Ascending aorta (tissue), 2 donors: ENCODE measurements around the gene RNF151. TPM values are rescaled to one million over a fixed set of nuclear protein-coding genes. Genes with fewer than 3 reads are reported as not detected.

Experiments
- DNase-seq, 2 donors: peaks; one replicate each; pipeline ENCODE4 v3.0.0-alpha.2; 2019; ENCODE audit warnings: low spot score in 2 of 2
- H3K27ac ChIP-seq, 2 donors: fragments of 200-600 bp; sonication (generic); one replicate each; pipeline ENCODE4 v1.5.1; 2016 to 2017; ENCODE audit warnings: mild to moderate bottlenecking in 1 of 2
- H3K27me3 ChIP-seq: fragments of 200-600 bp; sonication (generic); one replicate; pipeline ENCODE4 v1.5.1; 2017
- H3K36me3 ChIP-seq, 2 donors: fragments of 200-600 bp; sonication (generic); one replicate each; pipeline ENCODE4 v1.5.1; 2016
- H3K4me1 ChIP-seq, 2 donors: fragments of 200-600 bp; sonication (generic); one replicate each; pipeline ENCODE4 v1.5.1; 2016 to 2017; ENCODE audit warnings: mild to moderate bottlenecking in 1 of 2
- H3K4me3 ChIP-seq, 2 donors: fragments of 200-600 bp; sonication (generic); one replicate each; pipeline ENCODE4 v1.5.1; 2016 to 2017; ENCODE audit warnings: mild to moderate bottlenecking in 1 of 2
- H3K9me3 ChIP-seq, 2 donors: fragments of 200-600 bp; sonication (generic); one replicate each; pipeline ENCODE4 v1.5.1; 2016
- CTCF ChIP-seq, 3 experiments: fragments of 200-600 bp in 2 of 3; fragments of 450-650 bp in 1 of 3; sonication (generic) in 2 of 3; IDR thresholded peaks; one replicate each; pipeline ENCODE4 v1.5.1; 2016 to 2019; ENCODE audit warnings: antibody characterized with exemption in 3 of 3, mild to moderate bottlenecking in 1 of 3, moderate library complexity in 1 of 3
- intact Hi-C: fragments of 100-400 bp; cut with DNase I; formaldehyde crosslinking; loops from one replicate; pipeline ENCODE4 v1.15.1; 2023
- total RNA-seq: library from RNA; depleted of rRNA; stranded (reverse); fragments of >200 nt; gene quantifications from one replicate; pipeline ENCODE4 v1.1.0, GENCODE V29; 2016

Gene RNF151
- total RNA-seq, 1 donor from 2014 or later, result not detected

GRCh38 chr16:1982013-1982433 is 15.4 kb downstream of the RNF151 start:
- Histone ChIP-seq H3K4me1 (peaks cover 10 to 16% of the 10 kb centered on the region in 2 donors), H3K27ac (no peak overlapping the region), H3K9me3 (no peaks in the 10 kb centered on the region), H3K4me3 (no peak overlapping the region), H3K27me3 (peaks cover 17% of the 10 kb centered on the region), H3K36me3 (peaks cover 30 to 35% of the 10 kb centered on the region in 2 donors)
- no peak for DNase-seq
- intact Hi-C loops, result no loop called here
- TF ChIP-seq CTCF (IDR thresholded peaks at IDR 0.05), result no peak

- Histone ChIP-seq H3K27me3 (peaks cover 17% of the 10 kb centered on the region), H3K9me3 (no peaks in the 10 kb centered on the region), H3K27ac (peak overlapping the region; percentile 49 to 61), H3K4me1 (peaks cover 10 to 16% of the 10 kb centered on the region in 2 donors), H3K36me3 (peaks cover 20 to 25% of the 10 kb centered on the region in 2 donors), H3K4me3 (peak overlapping the region; percentile 84 to 95)
- no peak for TF ChIP-seq CTCF (IDR thresholded peaks at IDR 0.05)
- intact Hi-C loops, result no loop called here
- DNase-seq, result no peak
Measured at GRCh38 chr16:1982991-1983543, 16.4 kb downstream of the RNF151 start.

- H3K36me3 ChIP-seq, result peaks cover 14 to 18% of the 10 kb centered on the region in 2 donors
- intact Hi-C loops, result no loop called here
- peak in 2 of 3 experiments; percentile 29 to 40 for TF ChIP-seq CTCF (IDR thresholded peaks at IDR 0.05)
- peak; percentile 52 to 93 for DNase-seq
- peak within 1 kb of the TSS; percentile 84 to 95 for H3K4me3 ChIP-seq
- peaks cover 17% of the 10 kb centered on the region for H3K27me3 ChIP-seq
- H3K9me3 ChIP-seq, result no peaks in the 10 kb centered on the region
- H3K4me1 ChIP-seq, result peaks cover 10 to 16% of the 10 kb centered on the region in 2 donors
- peak within 1 kb of the TSS; percentile 49 to 61 for H3K27ac ChIP-seq
Measured at GRCh38 chr16:1983544-1984346, 17.1 kb downstream of the RNF151 start, which contains the start of gene GFER. GFER (plus strand) TSS chr16:1984193; CDS start chr16:1984219, 26 bp downstream.

GRCh38 chr16:1984347-1985225 is 17.9 kb downstream of the RNF151 start:
- peak overlapping the region; percentile 84 to 95 for H3K4me3 ChIP-seq
- no peak for TF ChIP-seq CTCF (IDR thresholded peaks at IDR 0.05)
- peaks cover 14 to 16% of the 10 kb centered on the region in 2 donors for H3K36me3 ChIP-seq
- no peak for DNase-seq
- peak overlapping the region; percentile 49 to 54 for H3K27ac ChIP-seq
- peaks cover 10 to 16% of the 10 kb centered on the region in 2 donors for H3K4me1 ChIP-seq
- intact Hi-C loops, result no loop called here
- no peaks in the 10 kb centered on the region for H3K9me3 ChIP-seq
- H3K27me3 ChIP-seq, result peaks cover 16% of the 10 kb centered on the region

GRCh38 chr16:1985466-1986150 is 19.0 kb downstream of the RNF151 start:
- TF ChIP-seq CTCF (IDR thresholded peaks at IDR 0.05), result no peak
- Histone ChIP-seq H3K4me1 (peaks cover 10 to 21% of the 10 kb centered on the region in 2 donors), H3K4me3 (peak overlapping the region in 1 of 2 donors; percentile 95), H3K9me3 (no peaks in the 10 kb centered on the region), H3K27me3 (peaks cover 14% of the 10 kb centered on the region), H3K27ac (no peak overlapping the region), H3K36me3 (peaks cover 14 to 16% of the 10 kb centered on the region in 2 donors)
- DNase-seq, result no peak
- intact Hi-C loops, result no loop called here
